Stimulated activated effector memory CD8-positive, alpha-beta T cell treated with anti-CD3 and anti-CD28 coated beads, Interleukin-12 subunit alpha, Interleukin-12 subunit beta, amount 100 ng/mL, for 72 hours (primary cell): ENCODE measurements around the gene MZB1.
"Not testable (repeated sequence)": the region's sequence is repeated elsewhere in the genome, so short reads cannot be mapped to it uniquely, and the experiment has no call there.

Experiments
- ATAC-seq: fragments of 150-1000 bp; cut with Tn5 transposase; 2 replicates; pipeline ENCODE4 v1.10.0; 2021
- DNase-seq, 2 donors: peaks; one replicate each; pipeline ENCODE4 v3.0.0; 2021 to 2022; ENCODE audit warnings: low spot score in 2 of 2
- H3K27ac Mint-ChIP-seq: one replicate; pipeline ENCODE4 v1.8.0; 2022; ENCODE audit warnings: mild to moderate bottlenecking, mixed read lengths
- H3K36me3 Mint-ChIP-seq: one replicate; pipeline ENCODE4 v1.8.0; 2022; ENCODE audit warnings: mild to moderate bottlenecking, mixed read lengths
- H3K4me1 Mint-ChIP-seq: one replicate; pipeline ENCODE4 v1.8.0; 2022; ENCODE audit warnings: mixed read lengths
- H3K4me3 Mint-ChIP-seq: one replicate; pipeline ENCODE4 v1.8.0; 2022; ENCODE audit warnings: mild to moderate bottlenecking, mixed read lengths
- H3K9me3 Mint-ChIP-seq: one replicate; pipeline ENCODE4 v1.8.0; 2022; ENCODE audit warnings: mixed read lengths

MZB1 gene

GRCh38 chr5:139388198-139388821 is 1.4 kb downstream of the MZB1 start:
- DNase-seq (no peak), ATAC-seq (no peak)
- Mint-ChIP-seq H3K4me1 (peaks cover 80% of the 10 kb centered on the region), H3K36me3 (peaks cover 35% of the 10 kb centered on the region), H3K9me3 (no peaks in the 10 kb centered on the region), H3K27ac (peak overlapping the region; percentile 97), H3K4me3 (peak overlapping the region; percentile 99)

- Mint-ChIP-seq H3K27ac (peak overlapping the region; percentile 97), H3K4me3 (peak overlapping the region; percentile 99), H3K4me1 (peaks cover 74% of the 10 kb centered on the region), H3K9me3 (no peaks in the 10 kb centered on the region), H3K36me3 (peaks cover 29% of the 10 kb centered on the region)
- DNase-seq: no peak
- no peak for ATAC-seq
Observed at GRCh38 chr5:139387611-139388197, 2.0 kb downstream of the MZB1 start.

GRCh38 chr5:139386956-139387355 is 2.8 kb downstream of the MZB1 start:
- ATAC-seq, H3K9me3 Mint-ChIP-seq, DNase-seq, H3K4me3 Mint-ChIP-seq: not testable (repeated sequence)
- peaks cover 71% of the 10 kb centered on the region for H3K4me1 Mint-ChIP-seq
- peak overlapping the region; percentile 97 for H3K27ac Mint-ChIP-seq
- H3K36me3 Mint-ChIP-seq: peaks cover 25% of the 10 kb centered on the region

- H3K27ac Mint-ChIP-seq: peak overlapping the region; percentile 97
- DNase-seq (no peak), ATAC-seq (no peak)
- H3K4me3 Mint-ChIP-seq: no peak overlapping the region
- H3K9me3 Mint-ChIP-seq: no peaks in the 10 kb centered on the region
- H3K36me3 Mint-ChIP-seq: peaks cover 16% of the 10 kb centered on the region
- peaks cover 62% of the 10 kb centered on the region for H3K4me1 Mint-ChIP-seq
Observed at GRCh38 chr5:139386050-139386438, 3.7 kb downstream of the MZB1 start.

- Mint-ChIP-seq H3K9me3 (no peaks in the 10 kb centered on the region), H3K4me3 (peak overlapping the region; percentile 71), H3K36me3 (peaks cover 9% of the 10 kb centered on the region), H3K4me1 (peaks cover 55% of the 10 kb centered on the region), H3K27ac (peak overlapping the region; percentile 97)
- ATAC-seq (no peak), DNase-seq (no peak)
Observed at GRCh38 chr5:139385061-139386049, 4.4 kb downstream of the MZB1 start.

- H3K36me3 Mint-ChIP-seq: peaks cover 8% of the 10 kb centered on the region
- H3K9me3 Mint-ChIP-seq: no peaks in the 10 kb centered on the region
- H3K4me3 Mint-ChIP-seq: peak overlapping the region; percentile 71
- DNase-seq: no peak
- H3K4me1 Mint-ChIP-seq: peaks cover 49% of the 10 kb centered on the region
- no peak for ATAC-seq
- peak overlapping the region; percentile 97 for H3K27ac Mint-ChIP-seq
Observed at GRCh38 chr5:139384591-139385051, 5.1 kb downstream of the MZB1 start.

GRCh38 chr5:139383993-139384590 is 5.6 kb downstream of the MZB1 start:
- peaks cover 10% of the 10 kb centered on the region for H3K36me3 Mint-ChIP-seq
- peaks cover 47% of the 10 kb centered on the region for H3K4me1 Mint-ChIP-seq
- no peaks in the 10 kb centered on the region for H3K9me3 Mint-ChIP-seq
- no peak for DNase-seq
- ATAC-seq: no peak
- peak overlapping the region; percentile 97 for H3K27ac Mint-ChIP-seq
- H3K4me3 Mint-ChIP-seq: peak overlapping the region; percentile 71

- peaks cover 47% of the 10 kb centered on the region for H3K4me1 Mint-ChIP-seq
- peak within 1 kb of the TSS; percentile 97 for H3K27ac Mint-ChIP-seq
- H3K4me3 Mint-ChIP-seq: peak within 1 kb of the TSS; percentile 71
- H3K9me3 Mint-ChIP-seq: no peaks in the 10 kb centered on the region
- DNase-seq: no peak
- ATAC-seq: no peak
- peaks cover 13% of the 10 kb centered on the region for H3K36me3 Mint-ChIP-seq
Observed at GRCh38 chr5:139383275-139383992, 6.3 kb downstream of the MZB1 start, which contains the start of gene SLC23A1. Gene SLC23A1 (minus strand): TSS chr5:139383297. CDS start chr5:139383253, 44 bp downstream.

GRCh38 chr5:139382807-139383206 is 6.9 kb downstream of the MZB1 start:
- DNase-seq: no peak
- Mint-ChIP-seq H3K36me3 (peaks cover 13% of the 10 kb centered on the region), H3K4me3 (no peak overlapping the region), H3K27ac (peak overlapping the region; percentile 29), H3K4me1 (peaks cover 41% of the 10 kb centered on the region), H3K9me3 (no peaks in the 10 kb centered on the region)
- no peak for ATAC-seq

GRCh38 chr5:139381837-139382761 is 7.6 kb downstream of the MZB1 start:
- H3K4me3 Mint-ChIP-seq: no peak overlapping the region
- DNase-seq (no peak), ATAC-seq (no peak)
- peaks cover 38% of the 10 kb centered on the region for H3K4me1 Mint-ChIP-seq
- peaks cover 13% of the 10 kb centered on the region for H3K36me3 Mint-ChIP-seq
- H3K9me3 Mint-ChIP-seq: no peaks in the 10 kb centered on the region
- H3K27ac Mint-ChIP-seq: peak overlapping the region; percentile 29

GRCh38 chr5:139379626-139380449 is 9.9 kb downstream of the MZB1 start:
- peaks cover 16% of the 10 kb centered on the region for H3K4me1 Mint-ChIP-seq
- no peak for DNase-seq
- ATAC-seq: no peak
- H3K27ac Mint-ChIP-seq: peak overlapping the region; percentile 48
- no peaks in the 10 kb centered on the region for H3K9me3 Mint-ChIP-seq
- H3K36me3 Mint-ChIP-seq: peaks cover 21% of the 10 kb centered on the region
- H3K4me3 Mint-ChIP-seq: no peak overlapping the region

- H3K36me3 Mint-ChIP-seq: peaks cover 22% of the 10 kb centered on the region
- no peak overlapping the region for H3K4me3 Mint-ChIP-seq
- no peak for DNase-seq
- H3K27ac Mint-ChIP-seq: no peak overlapping the region
- H3K9me3 Mint-ChIP-seq: no peaks in the 10 kb centered on the region
- peaks cover 7% of the 10 kb centered on the region for H3K4me1 Mint-ChIP-seq
- ATAC-seq: no peak
Observed at GRCh38 chr5:139378941-139379361, 10.8 kb downstream of the MZB1 start.
